B cell (primary cell): Measurements from ENCODE around the gene SLC30A7. TPM values are rescaled to one million over a fixed set of nuclear protein-coding genes. Genes with fewer than 3 reads are reported as not detected.

ENCODE experiments used
- ATAC-seq: fragments of 200-7000 bp; cut with Tn5 transposase; one replicate; pipeline ENCODE4 v1.10.0; 2021; ENCODE audit warnings: low read depth, mild to moderate bottlenecking, moderate number of reproducible peaks, moderate library complexity
- CTCF ChIA-PET: fragments of 350-600 bp; sonication (Branson Sonifier 250); formaldehyde crosslinking; loops from one replicate; lab custom pipeline; 2021; ENCODE audit warnings: antibody characterized with exemption, inconsistent platforms; lab: Charles Lee
- POLR2A ChIA-PET: fragments of 350-600 bp; sonication (Branson Sonifier 250); formaldehyde crosslinking; loops from one replicate; lab custom pipeline; 2021; ENCODE audit warnings: antibody characterized with exemption; lab: Charles Lee
- DNase-seq: peaks from one replicate; pipeline ENCODE4 v3.0.0; 2013
- H2AFZ ChIP-seq: 2 replicates; pipeline ENCODE4 v1.6.1; 2012; ENCODE audit warnings: mild to moderate bottlenecking, low read depth, low read length; ENCODE audit not compliant: insufficient read depth, poor library complexity, severe bottlenecking
- H3K27ac ChIP-seq, 2 donors: 1 replicate in 1 of 2; 2 replicates in 1 of 2; pipeline ENCODE4 v1.5.1; 2012 to 2013; ENCODE audit warnings: low read length in 2 of 2, mild to moderate bottlenecking in 2 of 2, moderate library complexity in 1 of 2
- H3K27me3 ChIP-seq, 4 experiments: fragments of 200-600 bp in 1 of 4; sonication (generic) in 1 of 4; replicated peaks in 1 of 4; 1 replicate in 2 of 4; 2 replicates in 2 of 4; pipeline versions ENCODE4 v1.6.1 to v1.7.0; 2013 to 2016; ENCODE audit warnings: low read length in 3 of 4, mild to moderate bottlenecking in 2 of 4, mixed read lengths in 1 of 4, moderate library complexity in 1 of 4; ENCODE audit not compliant: insufficient read depth in 4 of 4, control insufficient read depth in 3 of 4; ENCODE audit errors: control extremely low read depth in 1 of 4
- H3K36me3 ChIP-seq, 2 experiments: replicated peaks in 1 of 2; 1 replicate in 1 of 2; 2 replicates in 1 of 2; pipeline versions ENCODE4 v1.6.1 to v1.7.1; 2013; ENCODE audit warnings: low read length in 1 of 2; ENCODE audit not compliant: insufficient read depth in 2 of 2, control insufficient read depth in 1 of 2; ENCODE audit errors: control extremely low read depth in 1 of 2, extremely low read depth in 1 of 2
- H3K4me1 ChIP-seq, 2 donors: fragments of 200-600 bp in 1 of 2; sonication (generic) in 1 of 2; 1 replicate in 1 of 2; 2 replicates in 1 of 2; pipeline versions ENCODE4 v1.5.1 to v1.6.1; 2013 to 2017; ENCODE audit warnings: low read length in 2 of 2; ENCODE audit not compliant: control insufficient read depth in 2 of 2, insufficient read depth in 2 of 2
- H3K4me2 ChIP-seq: replicated peaks from 2 replicates; pipeline ENCODE3; 2012; ENCODE audit warnings: mild to moderate bottlenecking, low read depth, low read length; ENCODE audit not compliant: poor library complexity, severe bottlenecking
- H3K4me3 ChIP-seq, 5 experiments: fragments of 200-600 bp in 1 of 5; sonication (generic) in 1 of 5; 1 replicate in 3 of 5; 2 replicates in 2 of 5; pipeline versions ENCODE4 v1.5.1 to v1.7.0; 2011 to 2016; ENCODE audit warnings: low read length in 4 of 5, mild to moderate bottlenecking in 4 of 5, low read depth in 2 of 5, control low read depth in 1 of 5, moderate library complexity in 1 of 5; ENCODE audit not compliant: insufficient read depth in 1 of 5; ENCODE audit errors: control extremely low read depth in 1 of 5, extremely low read depth in 1 of 5
- H3K79me2 ChIP-seq: fragments of 200-600 bp; sonication (generic); one replicate; pipeline ENCODE4 v1.6.0; 2016; ENCODE audit warnings: low read length; ENCODE audit not compliant: control insufficient read depth, insufficient read depth
- H3K9ac ChIP-seq: fragments of 200-600 bp; sonication (generic); 2 replicates; pipeline ENCODE4 v1.6.1; 2017; ENCODE audit warnings: mild to moderate bottlenecking, low read length, moderate library complexity
- H3K9me3 ChIP-seq, 3 donors: one replicate each; pipeline versions ENCODE4 v1.6.1 to v1.7.1; 2013; ENCODE audit warnings: low read length in 2 of 3; ENCODE audit not compliant: control insufficient read depth in 2 of 3, insufficient read depth in 1 of 3; ENCODE audit errors: control extremely low read depth in 1 of 3
- H4K20me1 ChIP-seq: 2 replicates; pipeline ENCODE4 v1.6.0; 2012; ENCODE audit warnings: mild to moderate bottlenecking, low read length; ENCODE audit not compliant: insufficient read depth, control insufficient read depth, poor library complexity, severe bottlenecking
- H3K27ac Mint-ChIP-seq: one replicate; pipeline ENCODE4 v1.8.0; 2021; ENCODE audit warnings: mixed read lengths
- H3K27me3 Mint-ChIP-seq: one replicate; pipeline ENCODE4 v1.8.0; 2021; ENCODE audit warnings: mixed read lengths
- H3K4me1 Mint-ChIP-seq: one replicate; pipeline ENCODE4 v1.8.0; 2021; ENCODE audit warnings: mixed read lengths
- H3K4me3 Mint-ChIP-seq: one replicate; pipeline ENCODE4 v1.8.0; 2021; ENCODE audit warnings: mixed read lengths
- H3K9me3 Mint-ChIP-seq: one replicate; pipeline ENCODE4 v1.8.0; 2022; ENCODE audit warnings: mixed read lengths; ENCODE audit not compliant: insufficient read depth
- EZH2 ChIP-seq: IDR thresholded peaks from 2 replicates; pipeline ENCODE4 v1.6.1; 2012; ENCODE audit warnings: borderline replicate concordance, low read depth, mild to moderate bottlenecking, moderate library complexity, low read length; ENCODE audit not compliant: insufficient read depth, poor library complexity, severe bottlenecking
- WGBS: methylation state at CpG from one replicate; pipeline ENCODE4 v1.1.5; 2013; ENCODE audit warnings: missing lambda C conversion rate; ENCODE audit not compliant: insufficient coverage; 5-methylcytosine and 5-hydroxymethylcytosine counted together
- intact Hi-C: fragments of 100-400 bp; cut with micrococcal nuclease; formaldehyde crosslinking; loops from one replicate; pipeline ENCODE4 v1.10.0; 2022
- polyA plus RNA-seq: library from polyadenylated mRNA; depleted of rRNA; stranded (reverse); fragments of >200 nt; gene quantifications from 2 replicates; pipeline ENCODE4 v1.2.3, GENCODE V29; 2012
- total RNA-seq, 2 donors: library from RNA; stranded (reverse); fragments of 120-200 nt in 1 of 2; gene quantifications; 1 replicate in 1 of 2; 2 replicates in 1 of 2; pipeline versions ENCODE4 v1.2.3 to v1.2.4, GENCODE V29; 2013 to 2022
- TF ChIP-seq, protein P1 (sequence below): fragments of 200-600 bp; IDR thresholded peaks from one replicate; pipeline ENCODE4 v1.8.0; 2022; ENCODE audit warnings: antibody characterized with exemption, mild to moderate bottlenecking

Gene SLC30A7
- total and polyA plus RNA-seq, 2 donors (not counting 1 experiment from before 2014, with no cell fraction given) = 5.2 to 28.6 TPM

- Mint-ChIP-seq H3K9me3 (peaks cover 1% of the 10 kb centered on the region), H3K4me3 (peak overlapping the region; percentile 14), H3K4me1 (peaks cover 70% of the 10 kb centered on the region), H3K27ac (peak overlapping the region; percentile 47), H3K27me3 (no peaks in the 10 kb centered on the region)
- H3K27me3 ChIP-seq = no peaks in the 10 kb centered on the region
- H3K79me2 ChIP-seq = peaks cover 97% of the 10 kb centered on the region
- H2AFZ ChIP-seq = no peak overlapping the region
- H3K36me3 ChIP-seq = no peaks in the 10 kb centered on the region
- 88% methylated on average over 2 of the region's 4 CpGs for WGBS
- peak overlapping the region; percentile 32 for H3K4me2 ChIP-seq
- H3K9me3 ChIP-seq = no peaks in the 10 kb centered on the region
- POLR2A ChIA-PET = interaction anchor here (0.5 kb wide), 1 partner anchor 22 kb away, joined by 12 read pairs; no protein-coding TSS in a partner anchor
- no peaks in the 10 kb centered on the region for H4K20me1 ChIP-seq
- ATAC-seq (no peak), DNase-seq (no peak)
- peaks cover 39 to 68% of the 10 kb centered on the region in 2 donors for H3K4me1 ChIP-seq
- H3K4me3 ChIP-seq = no peak overlapping the region
- CTCF ChIA-PET = interaction anchor here (0.7 to 2.6 kb wide), 2 partner anchors 43 to 257 kb away, joined by 3 to 9 read pairs; no protein-coding TSS in a partner anchor
- H3K27ac ChIP-seq = peak overlapping the region in 1 of 2 donors; percentile 55
- no peak overlapping the region for H3K9ac ChIP-seq
- intact Hi-C loops = no loop called here
- no peak for TF ChIP-seq EZH2
- TF ChIP-seq, protein P1, sequence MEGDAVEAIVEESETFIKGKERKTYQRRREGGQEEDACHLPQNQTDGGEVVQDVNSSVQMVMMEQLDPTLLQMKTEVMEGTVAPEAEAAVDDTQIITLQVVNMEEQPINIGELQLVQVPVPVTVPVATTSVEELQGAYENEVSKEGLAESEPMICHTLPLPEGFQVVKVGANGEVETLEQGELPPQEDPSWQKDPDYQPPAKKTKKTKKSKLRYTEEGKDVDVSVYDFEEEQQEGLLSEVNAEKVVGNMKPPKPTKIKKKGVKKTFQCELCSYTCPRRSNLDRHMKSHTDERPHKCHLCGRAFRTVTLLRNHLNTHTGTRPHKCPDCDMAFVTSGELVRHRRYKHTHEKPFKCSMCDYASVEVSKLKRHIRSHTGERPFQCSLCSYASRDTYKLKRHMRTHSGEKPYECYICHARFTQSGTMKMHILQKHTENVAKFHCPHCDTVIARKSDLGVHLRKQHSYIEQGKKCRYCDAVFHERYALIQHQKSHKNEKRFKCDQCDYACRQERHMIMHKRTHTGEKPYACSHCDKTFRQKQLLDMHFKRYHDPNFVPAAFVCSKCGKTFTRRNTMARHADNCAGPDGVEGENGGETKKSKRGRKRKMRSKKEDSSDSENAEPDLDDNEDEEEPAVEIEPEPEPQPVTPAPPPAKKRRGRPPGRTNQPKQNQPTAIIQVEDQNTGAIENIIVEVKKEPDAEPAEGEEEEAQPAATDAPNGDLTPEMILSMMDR = no peak
Observed at GRCh38 chr1:101030881-101031280, 135.0 kb downstream of the SLC30A7 start.

Other genes starting within 250 kb of the SLC30A7 start
- not detected in 2 replicates for gene VCAM1, start 176.3 kb upstream of the SLC30A7 start, total RNA-seq
- gene VCAM1, start 176.3 kb upstream of the SLC30A7 start, polyA plus RNA-seq = not detected in 2 replicates
- 3.9 and 4.6 TPM in 2 replicates for gene EXTL2, start 1.2 kb upstream of the SLC30A7 start, total RNA-seq
- gene EXTL2, start 1.2 kb upstream of the SLC30A7 start, polyA plus RNA-seq = 1.3 and 1.7 TPM in 2 replicates
- gene DPH5, start 129.7 kb downstream of the SLC30A7 start, total RNA-seq = 39.4 and 42.5 TPM in 2 replicates
- gene DPH5, start 129.7 kb downstream of the SLC30A7 start, polyA plus RNA-seq = 33.0 and 43.4 TPM in 2 replicates